HG02852 (cell line): ENCODE data around the gene ELOVL3.
"Not testable (repeated sequence)": the region's sequence is repeated elsewhere in the genome, so short reads cannot be mapped to it uniquely, and the experiment has no call there.

Experiments used
- ATAC-seq: cut with Tn5 transposase; IDR thresholded peaks from one replicate; pipeline ENCODE4 v1.9.1; 2021; ENCODE audit warnings: mild to moderate bottlenecking, moderate library complexity; ENCODE audit not compliant: unreplicated experiment

ELOVL3 gene, protein sequence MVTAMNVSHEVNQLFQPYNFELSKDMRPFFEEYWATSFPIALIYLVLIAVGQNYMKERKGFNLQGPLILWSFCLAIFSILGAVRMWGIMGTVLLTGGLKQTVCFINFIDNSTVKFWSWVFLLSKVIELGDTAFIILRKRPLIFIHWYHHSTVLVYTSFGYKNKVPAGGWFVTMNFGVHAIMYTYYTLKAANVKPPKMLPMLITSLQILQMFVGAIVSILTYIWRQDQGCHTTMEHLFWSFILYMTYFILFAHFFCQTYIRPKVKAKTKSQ

DNA sequence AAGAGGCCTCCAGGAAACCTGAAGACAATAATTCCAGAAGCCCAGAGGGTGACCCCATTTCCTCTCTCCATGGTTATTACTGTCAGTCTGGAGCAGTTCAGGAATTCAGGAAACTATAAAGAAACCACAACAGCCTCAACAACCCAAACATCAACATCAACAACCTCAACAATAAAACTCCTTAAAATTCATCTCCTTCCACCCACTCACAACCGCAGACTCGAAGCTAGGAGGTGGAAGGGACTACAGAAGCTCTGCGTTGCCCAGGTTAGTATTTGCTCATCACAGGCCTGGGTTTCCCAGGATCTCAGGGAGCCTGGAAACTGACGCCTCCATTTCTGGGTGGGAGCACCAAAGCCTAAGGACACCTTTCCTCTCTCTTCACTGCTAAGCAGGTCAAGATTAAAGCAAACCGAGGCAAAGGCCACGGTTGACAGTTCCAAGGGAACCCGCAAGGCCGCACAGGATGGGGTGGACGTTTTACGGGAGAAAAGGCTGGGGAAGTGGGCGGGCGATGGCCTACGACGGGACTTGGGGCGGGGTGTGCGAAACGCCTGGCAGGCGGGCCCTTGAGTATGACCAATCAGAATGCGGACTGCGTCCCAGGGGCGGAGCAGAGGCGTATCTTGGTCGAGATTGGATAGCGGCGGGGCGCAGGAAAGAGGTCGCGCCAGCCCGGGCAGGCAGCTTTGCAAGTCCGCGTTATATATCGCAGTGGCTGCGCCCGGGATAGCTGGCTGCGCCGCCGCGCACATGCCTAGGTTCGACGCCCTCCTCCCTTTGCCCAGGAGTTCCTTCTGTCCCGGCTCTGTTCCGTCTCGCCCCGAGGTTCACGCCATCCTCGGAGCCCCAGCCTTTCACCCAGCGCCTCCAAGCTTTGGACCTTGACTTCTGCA, at the start of gene ELOVL3:
TSS of gene ELOVL3 (plus strand) at position 654 of the 896 bp plus-strand sequence. CDS start 250 bp downstream, outside the sequence.
- ATAC-seq = peak; percentile 94

DNA sequence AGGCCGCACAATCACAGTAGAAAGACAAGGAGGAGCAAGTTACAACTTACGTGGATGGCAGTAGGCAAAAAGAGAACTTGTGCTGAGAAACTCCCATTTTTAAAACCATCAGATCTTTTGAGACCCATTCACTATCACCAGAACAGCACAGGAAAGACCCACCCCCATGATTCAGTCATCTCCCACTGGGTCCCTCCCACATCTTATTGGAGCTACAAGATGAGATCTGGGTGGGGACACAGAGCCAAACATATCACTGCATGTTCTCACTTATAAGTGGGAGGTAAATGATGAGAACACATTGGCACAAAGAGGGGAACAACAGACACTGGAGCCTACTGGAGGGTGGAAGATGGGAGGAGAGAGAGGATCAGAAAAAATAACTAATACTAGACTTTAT, 41.5 kb upstream of the ELOVL3 start:
- no peak for ATAC-seq

DNA sequence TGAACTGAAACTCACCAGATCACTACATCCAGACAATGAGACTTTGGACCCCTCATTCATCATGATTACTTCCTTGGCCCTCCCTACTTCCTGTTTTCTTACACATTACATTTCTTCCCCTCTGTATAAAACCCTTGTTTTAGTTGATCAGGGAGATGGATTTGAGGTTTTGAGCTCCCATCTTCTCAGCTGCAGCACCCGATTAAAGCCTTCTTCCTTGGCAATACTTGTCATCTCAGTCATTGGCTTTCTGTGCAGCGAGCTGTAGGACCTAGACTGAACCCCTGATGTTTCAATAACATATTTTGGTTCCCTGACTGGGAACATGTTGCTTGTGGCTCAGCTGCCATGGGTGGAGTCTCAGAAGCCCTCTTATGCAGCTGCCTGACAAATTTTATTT, 40.8 kb upstream of the ELOVL3 start:
- no peak for ATAC-seq

DNA sequence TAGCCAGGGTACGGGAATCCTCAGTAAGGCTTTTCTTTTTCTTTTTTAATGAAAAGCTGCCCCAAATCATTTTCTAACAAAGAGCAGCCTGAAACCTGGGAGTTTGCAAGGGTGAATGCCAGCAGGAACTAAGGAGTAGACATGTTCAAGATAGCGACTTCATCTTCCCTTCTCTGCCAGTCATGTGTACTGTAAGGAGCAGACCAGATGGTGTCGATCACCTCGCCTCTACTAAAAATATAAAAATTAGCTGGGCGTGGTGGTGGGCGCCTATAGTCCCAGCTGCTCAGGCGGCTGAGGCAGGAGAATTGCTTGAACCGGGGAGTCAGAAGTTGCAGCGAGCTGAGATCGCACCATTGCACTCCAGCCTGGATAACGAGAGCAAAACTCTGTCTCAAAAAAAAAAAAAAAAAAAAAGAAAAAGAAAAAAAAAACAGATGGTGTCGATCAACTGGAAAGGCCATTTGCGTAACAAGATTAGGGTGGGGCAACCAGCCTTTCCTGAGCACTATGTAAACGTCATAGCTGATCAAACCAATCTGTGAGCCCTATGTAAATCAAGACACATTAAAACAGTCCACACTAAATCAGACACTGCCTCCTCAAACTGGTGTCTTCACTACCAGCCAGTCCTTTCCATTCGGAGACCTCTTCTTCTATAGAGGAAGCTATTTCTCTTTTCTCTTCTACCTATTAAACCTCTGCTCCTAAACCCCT, 40.1 kb upstream of the ELOVL3 start:
- no peak for ATAC-seq

DNA sequence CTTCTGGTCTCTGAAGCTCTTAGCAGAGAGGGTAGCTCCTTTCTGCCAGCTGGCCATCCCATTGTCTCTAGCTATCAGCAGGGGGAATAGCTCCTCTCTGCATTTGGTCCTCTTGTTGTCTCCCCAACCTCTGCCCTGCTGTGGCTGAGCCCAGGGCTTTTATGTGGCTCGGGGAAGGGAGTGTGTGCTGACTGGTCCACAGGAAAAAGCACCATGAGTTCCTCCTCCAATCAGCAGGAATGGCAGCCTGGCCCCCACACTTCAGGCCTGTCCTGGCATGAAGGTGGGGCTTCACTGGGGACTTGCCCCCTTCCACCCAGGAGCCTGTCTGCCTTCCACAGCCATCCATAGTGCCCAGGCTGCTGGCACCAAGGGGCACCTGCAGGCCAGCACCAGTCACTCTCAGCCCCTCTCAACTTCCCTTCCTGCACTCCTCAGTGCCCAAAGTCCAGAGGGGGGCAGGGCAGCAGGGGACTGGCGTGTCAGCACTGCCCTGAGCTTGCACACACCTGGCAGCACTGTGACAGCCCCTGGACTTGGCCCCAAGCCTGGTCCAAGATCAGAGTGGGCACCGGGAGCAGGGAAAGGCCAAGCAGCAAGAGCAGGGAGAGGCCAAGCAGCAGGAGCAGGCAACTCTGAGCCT, 37.7 kb upstream of the ELOVL3 start:
- ATAC-seq = no peak

DNA sequence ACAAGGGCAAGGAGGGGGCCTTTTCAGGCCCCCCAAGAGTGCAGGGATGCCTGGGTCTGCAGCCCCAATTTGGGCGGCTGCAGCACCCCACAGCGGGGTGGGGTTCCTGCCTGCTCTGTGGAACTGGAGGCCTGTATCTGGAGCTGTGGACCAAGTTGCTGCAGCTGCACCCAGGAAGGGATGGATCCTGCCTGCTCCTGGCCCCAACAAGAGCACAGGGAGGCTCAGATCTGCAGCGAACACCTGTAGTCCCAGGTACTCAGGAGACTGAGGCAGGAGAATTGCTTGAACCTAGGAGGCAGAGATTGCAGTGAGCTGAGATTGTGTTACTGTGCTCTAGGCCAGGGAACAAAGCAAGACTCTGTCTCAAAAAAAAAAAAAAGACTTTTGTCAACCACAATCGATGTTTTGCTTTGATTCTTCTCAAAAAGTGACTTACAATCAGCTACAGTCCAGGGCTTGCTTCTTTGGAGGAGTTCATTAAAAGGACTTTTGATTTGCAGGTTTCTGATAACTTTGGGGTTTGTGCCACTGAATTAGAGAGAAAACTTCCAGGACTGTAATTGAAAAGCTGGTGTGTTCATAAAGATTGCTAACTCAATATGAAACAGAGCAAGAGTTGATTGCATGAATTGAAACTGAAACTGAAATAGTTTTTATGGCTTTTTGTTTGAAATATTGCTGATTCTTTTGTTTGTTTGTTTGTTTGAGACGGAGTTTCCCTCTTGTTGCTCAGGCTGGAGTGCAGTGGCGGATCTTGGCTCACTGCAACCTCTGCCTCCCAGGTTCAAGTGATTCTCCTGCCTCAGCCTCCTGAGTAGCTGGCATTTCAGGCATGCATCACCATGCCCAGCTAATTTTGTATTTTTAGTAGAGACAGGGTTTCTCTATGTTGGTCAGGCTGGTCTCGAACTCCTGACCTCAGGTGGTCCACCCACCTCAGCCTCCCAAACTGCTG, 36.9 kb upstream of the ELOVL3 start:
- ATAC-seq = not testable (repeated sequence)

DNA sequence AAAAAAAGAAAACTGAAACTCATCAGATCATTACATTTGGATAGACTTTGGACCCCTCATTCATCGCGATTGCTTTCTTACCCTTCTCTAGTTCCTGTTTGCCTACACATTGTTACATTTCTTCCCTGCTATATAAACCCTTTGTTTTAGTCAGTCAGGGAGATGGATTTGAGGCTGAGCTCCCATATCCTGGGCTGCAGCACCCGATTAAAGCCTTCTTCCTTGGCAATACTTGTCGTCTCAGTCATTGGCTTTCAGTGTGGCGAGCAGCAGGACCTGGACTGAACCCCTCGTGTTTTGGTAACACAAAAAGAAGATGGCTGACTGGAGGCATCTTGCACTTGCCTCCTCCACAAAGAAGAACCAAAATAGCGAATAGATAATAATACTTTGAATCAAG, 34.1 kb upstream of the ELOVL3 start:
- ATAC-seq = no peak

DNA sequence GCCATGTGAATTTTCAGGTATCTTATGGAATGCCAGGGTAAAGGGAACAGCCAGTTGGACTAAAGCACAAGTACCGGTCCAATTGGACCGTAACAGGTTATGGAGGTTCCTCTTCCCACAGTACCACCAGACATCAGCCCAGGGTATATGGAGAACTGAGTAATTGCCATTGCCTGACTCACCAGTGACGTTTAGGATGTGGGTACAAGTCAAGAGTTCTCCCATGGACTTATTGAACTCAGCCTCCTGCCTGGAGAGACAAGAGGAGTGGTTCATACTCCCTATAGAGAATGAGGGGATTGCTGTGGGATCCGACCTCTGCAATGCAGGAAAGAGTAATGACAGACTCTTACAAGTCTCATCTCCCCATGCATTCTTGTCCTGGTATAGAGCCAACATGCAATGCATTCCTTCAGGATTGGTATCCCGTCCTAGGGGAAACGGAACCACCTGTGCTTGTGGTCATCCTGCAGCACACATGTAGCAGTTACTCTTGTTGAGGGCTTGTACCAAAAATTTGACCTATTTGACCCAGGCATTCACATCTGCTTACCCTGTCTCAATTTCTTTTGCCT, 30.7 kb upstream of the ELOVL3 start:
- no peak for ATAC-seq

DNA sequence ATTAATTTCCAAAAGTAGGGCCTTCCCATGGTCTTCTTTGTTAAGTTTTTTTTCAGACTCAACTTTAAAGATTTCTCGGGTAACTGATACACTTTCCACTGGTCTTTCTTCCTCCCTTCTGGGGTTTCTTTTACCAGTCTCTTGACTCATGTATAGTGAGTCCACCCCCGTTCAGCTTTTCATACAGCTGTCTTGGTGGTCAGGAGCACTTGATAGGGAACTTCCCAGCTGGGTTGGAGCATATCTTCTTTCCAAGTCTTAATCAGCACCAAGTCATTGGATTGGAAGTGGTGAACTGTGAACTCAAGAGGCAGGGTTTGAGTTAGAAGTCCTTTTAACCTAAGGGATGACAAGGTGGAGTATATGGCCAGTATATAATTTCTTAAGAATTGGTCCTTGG, 29.2 kb upstream of the ELOVL3 start:
- no peak for ATAC-seq

DNA sequence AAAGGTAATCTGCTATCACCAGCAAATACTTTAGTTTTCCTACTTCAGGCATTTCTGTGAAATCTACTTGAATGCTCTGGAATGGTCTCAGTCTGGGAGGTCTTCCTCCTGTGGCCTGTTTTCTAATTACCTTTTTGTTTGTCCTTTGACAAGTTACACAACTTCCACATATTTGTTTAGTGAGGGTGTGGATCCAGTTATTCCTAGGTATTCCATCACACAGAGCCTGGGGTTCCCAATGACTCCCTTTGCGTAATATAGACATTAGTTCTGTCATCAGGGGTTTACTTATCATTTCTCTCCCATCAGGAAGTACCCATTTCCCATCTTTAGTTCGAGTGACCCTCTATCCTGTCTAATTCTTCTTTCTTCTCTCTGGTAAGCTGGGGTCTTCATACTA, 28.1 kb upstream of the ELOVL3 start:
- no peak for ATAC-seq

DNA sequence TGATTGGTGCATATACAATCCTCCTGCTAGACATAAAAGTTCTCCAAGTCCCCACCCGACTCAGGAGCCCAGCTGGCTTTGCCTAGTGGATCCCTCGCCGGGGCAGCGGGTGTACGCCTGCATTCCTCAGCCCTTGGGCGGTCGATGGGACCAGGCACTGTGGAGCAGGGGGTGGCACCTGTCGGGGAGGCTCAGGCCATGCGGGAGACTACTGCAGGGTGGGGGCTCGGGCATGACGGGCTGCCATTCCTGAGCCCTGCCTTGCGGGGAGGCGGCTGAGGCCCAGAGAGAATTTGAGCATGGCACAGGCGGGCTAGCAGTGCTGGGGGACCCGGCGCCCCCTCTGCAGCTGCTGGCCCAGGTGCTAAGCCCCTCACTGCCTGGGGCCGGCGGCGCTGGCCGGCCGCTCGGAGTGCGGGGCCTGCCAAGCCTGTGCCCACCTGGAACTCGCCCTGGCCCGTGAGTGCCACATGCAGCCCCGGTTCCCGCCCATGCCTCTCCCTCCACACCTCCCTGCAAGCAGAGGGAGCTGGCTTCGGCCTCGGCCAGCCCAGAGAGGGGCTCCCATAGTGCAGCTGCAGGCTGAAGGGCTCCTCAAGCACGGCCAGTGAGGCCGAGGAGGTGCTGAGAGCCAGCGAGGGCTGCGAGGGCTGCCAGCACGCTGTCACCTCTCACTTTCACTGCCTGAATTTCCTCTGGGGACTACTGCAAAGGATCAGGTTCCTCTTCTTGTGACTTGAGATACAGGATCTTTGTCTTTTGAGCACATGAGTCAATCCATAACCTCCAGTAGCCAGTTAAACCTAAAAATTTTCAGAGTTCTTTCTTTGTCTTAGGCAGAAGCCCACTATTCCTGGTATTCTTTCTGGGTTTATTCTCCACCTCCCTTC, 25.1 kb upstream of the ELOVL3 start:
- ATAC-seq = no peak

DNA sequence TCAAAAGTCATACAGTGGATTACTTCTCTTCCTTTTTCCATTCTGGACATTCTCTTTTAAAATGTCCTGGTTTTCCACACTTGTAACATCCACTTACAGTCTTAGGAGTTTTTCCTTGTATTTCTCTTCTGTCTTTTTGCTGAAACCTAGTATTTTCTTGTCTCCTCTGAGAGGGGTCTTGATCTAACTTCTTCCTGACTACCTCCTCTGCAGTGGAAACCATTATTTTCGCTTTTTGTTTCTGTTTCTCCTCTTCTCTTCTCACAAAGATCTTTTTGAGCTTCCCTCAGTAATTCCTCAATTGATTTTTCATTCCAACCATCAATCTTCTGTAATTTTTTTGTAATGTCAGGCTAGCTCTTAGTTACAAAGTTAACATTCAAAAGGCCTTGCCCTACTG, 23.7 kb upstream of the ELOVL3 start:
- ATAC-seq = no peak

DNA sequence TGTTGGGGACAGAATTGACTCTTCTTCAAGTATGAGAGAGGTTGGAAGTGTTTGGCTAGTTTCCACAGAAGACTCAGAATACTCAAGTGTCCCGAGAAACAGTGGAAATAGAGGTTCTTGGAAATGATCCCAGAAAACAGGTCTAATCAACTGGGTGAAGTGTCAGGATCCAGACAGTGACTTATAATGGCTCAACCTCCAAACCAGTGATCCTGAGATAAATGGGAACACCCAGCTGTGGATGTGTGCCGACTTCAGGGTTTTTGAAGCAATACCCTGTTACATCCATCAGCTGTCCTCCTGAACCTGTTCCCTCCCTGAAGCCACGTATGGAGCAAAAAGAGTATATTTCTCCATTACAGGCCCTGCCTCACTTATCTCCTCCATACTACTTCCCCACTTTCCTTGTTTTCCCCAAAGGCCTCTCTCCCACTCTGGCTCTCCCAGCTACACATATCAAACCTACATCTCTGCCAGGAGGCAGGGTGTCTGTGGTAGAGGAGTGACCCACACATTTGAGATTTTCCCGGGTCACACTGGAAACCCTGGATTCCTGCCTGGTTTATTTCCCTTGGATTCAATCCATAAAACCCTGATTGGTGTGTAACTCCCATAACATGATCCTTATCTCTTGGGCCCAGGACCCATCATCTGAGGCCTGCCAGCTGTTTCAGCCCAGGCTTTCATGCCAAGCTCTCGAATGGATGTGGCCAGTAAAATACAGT, 17.6 kb upstream of the ELOVL3 start:
- no peak for ATAC-seq

DNA sequence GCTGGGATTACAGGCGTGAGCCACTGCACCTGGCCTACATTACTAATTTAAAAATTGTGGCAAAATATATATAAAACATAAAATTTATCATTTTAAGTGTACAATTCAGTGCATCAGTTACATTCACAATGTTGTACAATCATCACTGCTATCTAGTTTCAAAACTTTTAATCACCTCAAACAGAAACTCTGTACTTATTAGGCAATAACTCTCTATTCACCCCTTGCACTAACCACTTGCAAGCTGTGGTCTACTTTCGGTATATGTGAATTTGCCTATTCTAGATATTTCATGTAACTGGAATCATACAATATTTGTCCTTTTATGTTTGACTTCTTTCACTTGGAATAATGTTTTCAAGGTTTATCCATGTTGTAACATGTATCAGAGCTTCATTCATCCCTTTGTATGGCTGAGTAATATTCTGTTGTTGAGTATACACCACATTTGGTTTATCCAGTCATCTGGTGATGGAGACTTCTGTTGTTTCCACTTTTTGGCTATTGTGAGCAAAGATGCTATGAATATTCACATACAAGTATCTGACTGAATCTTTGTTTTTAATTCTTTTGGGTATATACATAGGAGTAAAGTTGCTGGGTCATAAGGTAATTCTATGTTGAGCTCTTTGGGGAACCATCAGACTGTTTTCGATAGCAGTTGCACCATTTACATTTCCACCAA, 14.3 kb upstream of the ELOVL3 start:
- ATAC-seq = no peak

DNA sequence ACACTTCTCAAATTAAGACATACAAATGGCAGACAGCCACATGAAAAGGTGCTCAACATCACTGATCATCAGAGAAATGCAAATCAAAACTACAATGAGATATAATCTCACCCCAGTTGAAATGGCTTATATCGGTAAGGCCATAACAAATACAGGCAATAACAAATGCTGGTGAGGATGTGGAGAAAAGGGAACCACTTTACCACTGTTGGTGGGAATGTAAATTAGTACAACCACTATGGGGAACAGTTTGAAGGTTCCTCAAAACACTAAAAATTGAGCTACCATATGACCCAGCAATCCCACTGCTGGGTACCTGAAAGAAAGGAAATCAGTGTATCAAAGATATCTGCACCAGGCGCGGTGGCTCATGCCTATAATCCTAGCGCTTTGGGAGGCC, 12.5 kb upstream of the ELOVL3 start:
- ATAC-seq = not testable (repeated sequence)

DNA sequence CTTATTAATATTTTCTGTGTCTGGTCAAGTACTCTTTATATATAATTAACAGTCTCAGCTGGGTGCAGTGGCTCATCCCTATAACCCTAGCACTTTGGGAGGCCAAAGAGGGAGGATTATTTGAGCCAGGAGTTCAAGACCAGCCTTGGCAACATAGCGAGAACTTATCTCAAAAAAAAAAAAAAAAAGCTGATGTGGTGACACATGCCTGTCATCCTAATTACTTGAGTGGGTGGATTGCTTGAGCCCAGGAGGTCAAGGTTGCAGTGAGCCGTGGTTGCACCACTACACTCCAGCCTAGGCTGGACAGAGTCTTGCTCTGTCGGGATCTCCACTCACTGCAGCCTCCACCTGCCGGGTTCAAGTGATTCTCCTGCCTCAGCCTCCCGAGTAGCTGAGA, 6.7 kb upstream of the ELOVL3 start:
- no peak for ATAC-seq

DNA sequence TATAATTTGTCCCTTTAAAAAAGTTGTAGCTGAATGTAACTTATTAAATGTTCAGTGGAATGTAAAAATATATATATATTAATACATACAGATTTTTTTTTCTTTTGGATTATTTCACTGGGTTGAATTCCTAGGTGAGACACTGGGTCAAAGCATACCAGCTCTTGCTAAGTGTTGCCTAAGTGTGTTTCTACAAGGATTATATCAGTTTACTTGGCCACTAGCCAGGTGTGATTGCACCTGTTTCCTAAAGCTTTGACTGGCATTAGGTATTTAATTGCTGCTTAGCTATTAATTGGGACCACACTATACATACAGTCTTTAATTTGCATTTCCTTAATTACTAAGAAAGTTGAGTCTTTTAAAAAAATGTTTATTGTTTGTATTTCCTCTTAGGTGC, 5.5 kb upstream of the ELOVL3 start:
- ATAC-seq = no peak
